Cardiac muscle cell (in vitro differentiated cells and primary cell): Measurements from ENCODE around the gene CDCA5. TPM values are rescaled to one million over a fixed set of nuclear protein-coding genes. Genes with fewer than 3 reads are reported as not detected.

Experiments used
- DNase-seq, 2 donors: peaks; one replicate each; pipeline versions ENCODE4 v3.0.0 to v3.0.0-alpha.2; 2010 to 2017; ENCODE audit warnings: low read depth in 1 of 2, low spot score in 1 of 2
- H3K27ac ChIP-seq: fragments of 200-600 bp; sonication (generic); 2 replicates; pipeline ENCODE4 v1.5.1; 2016
- H3K27me3 ChIP-seq: fragments of 200-600 bp; sonication (generic); 2 replicates; pipeline ENCODE4 v1.6.0; 2016; ENCODE audit warnings: control low read depth
- H3K36me3 ChIP-seq: fragments of 200-600 bp; sonication (generic); 2 replicates; pipeline ENCODE4 v1.5.1; 2016; ENCODE audit warnings: control low read depth
- H3K4me1 ChIP-seq: fragments of 200-600 bp; sonication (generic); 2 replicates; pipeline ENCODE4 v1.8.1; 2017; ENCODE audit warnings: low read depth, mild to moderate bottlenecking, mixed run types
- H3K4me3 ChIP-seq: fragments of 200-600 bp; sonication (generic); 2 replicates; pipeline ENCODE4 v1.5.1; 2016; ENCODE audit warnings: mild to moderate bottlenecking
- H3K9me3 ChIP-seq: fragments of 200-600 bp; sonication (generic); 2 replicates; pipeline ENCODE4 v1.5.1; 2017; ENCODE audit warnings: low read depth, mild to moderate bottlenecking, control low read depth
- CTCF ChIP-seq: IDR thresholded peaks from 2 replicates; pipeline ENCODE4 v1.5.1; 2012; ENCODE audit warnings: low read depth, mild to moderate bottlenecking, low read length
- polyA plus RNA-seq: library from polyadenylated mRNA; unstranded; fragments of >200 nt; fragmentation: Nextera tagmentation; extraction: Ambion mirVana; gene quantifications from 2 replicates; pipeline ENCODE4 v1.2.1, GENCODE V29; 2016
- total RNA-seq: library from RNA; depleted of rRNA; stranded (reverse); fragments of >200 nt; gene quantifications from 2 replicates; pipeline ENCODE4 v1.2.3, GENCODE V29; 2016

Gene CDCA5
- total and polyA plus RNA-seq, 2 experiments from 2014 or later: 14.2 to 18.1 TPM

GRCh38 chr11:65095427-65095826 lies 11.6 kb upstream of the CDCA5 start:
- DNase-seq: no peak
- Histone ChIP-seq H3K27ac (peak overlapping the region; percentile 90), H3K9me3 (no peaks in the 10 kb centered on the region), H3K4me1 (peaks cover 5% of the 10 kb centered on the region), H3K4me3 (no peak overlapping the region), H3K27me3 (no peaks in the 10 kb centered on the region), H3K36me3 (peaks cover 4% of the 10 kb centered on the region)
- no peak for TF ChIP-seq CTCF

DNA sequence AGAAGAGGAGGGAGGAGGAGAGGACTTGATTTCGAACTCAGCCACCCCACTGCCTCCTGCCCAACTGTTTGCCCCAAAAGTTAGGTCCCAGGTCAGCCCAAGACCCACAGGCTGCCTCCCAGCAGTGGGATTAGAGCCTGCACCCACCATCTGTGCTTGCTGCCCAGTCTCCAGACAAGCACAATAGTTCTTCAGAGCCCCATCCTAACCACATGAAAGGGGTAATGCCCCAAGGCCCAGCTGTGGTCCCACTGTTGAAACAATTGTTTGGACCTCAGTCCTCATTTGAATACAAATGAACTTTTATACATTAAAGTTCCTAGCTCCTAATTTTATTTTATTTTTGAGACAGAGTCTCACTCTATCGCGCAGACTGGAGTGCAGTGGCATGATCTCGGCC lies 6.8 kb upstream of the CDCA5 start:
- Histone ChIP-seq H3K27me3 (no peaks in the 10 kb centered on the region), H3K9me3 (no peaks in the 10 kb centered on the region), H3K36me3 (peaks cover 7% of the 10 kb centered on the region), H3K27ac (no peak overlapping the region), H3K4me1 (no peaks in the 10 kb centered on the region), H3K4me3 (no peak overlapping the region)
- no peak for DNase-seq
- no peak for TF ChIP-seq CTCF

GRCh38 chr11:65089621-65090020 lies 5.8 kb upstream of the CDCA5 start:
- Histone ChIP-seq H3K4me1 (no peaks in the 10 kb centered on the region), H3K4me3 (no peak overlapping the region), H3K36me3 (peaks cover 11% of the 10 kb centered on the region), H3K9me3 (no peaks in the 10 kb centered on the region), H3K27ac (no peak overlapping the region), H3K27me3 (no peaks in the 10 kb centered on the region)
- DNase-seq: no peak
- no peak for TF ChIP-seq CTCF

- no peak overlapping the region for H3K4me3 ChIP-seq
- no peak for DNase-seq
- no peak for TF ChIP-seq CTCF
Measured at GRCh38 chr11:65087827-65088226, 4.0 kb upstream of the CDCA5 start.

GRCh38 chr11:65087216-65087615 lies 3.4 kb upstream of the CDCA5 start:
- no peak for TF ChIP-seq CTCF
- Histone ChIP-seq H3K27ac (no peak overlapping the region), H3K36me3 (peaks cover 11% of the 10 kb centered on the region), H3K4me1 (no peaks in the 10 kb centered on the region), H3K27me3 (no peaks in the 10 kb centered on the region), H3K4me3 (no peak overlapping the region), H3K9me3 (no peaks in the 10 kb centered on the region)
- no peak for DNase-seq

More at GRCh38 chr11:65087827-65088226, 4.0 kb upstream of the CDCA5 start:
- H3K36me3 ChIP-seq: peaks cover 11% of the 10 kb centered on the region
- no peaks in the 10 kb centered on the region for H3K27me3 ChIP-seq
- H3K9me3 ChIP-seq: no peaks in the 10 kb centered on the region
- no peaks in the 10 kb centered on the region for H3K4me1 ChIP-seq
- no peak overlapping the region for H3K27ac ChIP-seq

- Histone ChIP-seq H3K4me3 (no peak overlapping the region), H3K4me1 (no peaks in the 10 kb centered on the region), H3K27ac (no peak overlapping the region), H3K36me3 (peaks cover 11% of the 10 kb centered on the region), H3K27me3 (no peaks in the 10 kb centered on the region), H3K9me3 (no peaks in the 10 kb centered on the region)
- DNase-seq: no peak
- TF ChIP-seq CTCF: no peak
Measured at GRCh38 chr11:65086809-65087208, 3.0 kb upstream of the CDCA5 start.
